HG02763 (cell line): ENCODE results near the gene PITRM1.

Experiments
- ATAC-seq: cut with Tn5 transposase; IDR thresholded peaks from one replicate; pipeline ENCODE4 v1.9.1; 2021; ENCODE audit warnings: mild to moderate bottlenecking, moderate library complexity; ENCODE audit not compliant: unreplicated experiment

PITRM1 gene

DNA sequence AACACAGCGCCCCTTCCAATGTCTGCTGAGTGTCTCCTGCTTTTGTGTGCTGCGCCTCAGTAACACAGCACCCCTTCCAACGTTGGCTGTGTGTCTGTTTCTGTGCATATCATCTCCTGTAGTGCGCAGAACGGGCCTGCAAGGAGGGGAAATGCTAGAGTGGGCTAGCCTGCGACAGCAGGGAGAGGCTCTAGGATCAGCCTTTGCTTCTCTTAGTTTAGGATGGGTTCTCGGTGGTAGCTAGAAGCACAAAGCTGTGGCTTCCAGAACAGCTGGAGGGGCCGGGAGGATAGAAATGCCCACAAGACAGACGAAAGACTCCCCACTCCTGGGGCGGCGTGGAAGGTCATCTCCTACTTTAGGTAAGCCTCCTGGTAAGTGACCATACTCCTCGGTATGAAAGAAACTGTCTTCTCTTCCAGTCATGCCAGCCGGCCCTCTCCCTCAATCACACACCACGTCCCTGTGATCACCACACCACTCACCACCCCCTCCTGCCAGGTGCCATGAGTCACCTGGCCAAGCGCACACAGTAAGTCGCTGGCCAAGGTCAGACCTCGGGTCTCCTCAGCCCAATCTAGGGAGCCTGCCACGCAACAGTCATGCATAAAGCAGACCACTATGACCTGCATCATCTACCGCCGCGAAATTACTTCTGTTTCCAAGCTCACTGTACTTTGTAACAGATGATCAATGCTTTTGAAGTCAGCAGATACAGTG is 4.8 kb downstream of the PITRM1 start:
- no peak for ATAC-seq

DNA sequence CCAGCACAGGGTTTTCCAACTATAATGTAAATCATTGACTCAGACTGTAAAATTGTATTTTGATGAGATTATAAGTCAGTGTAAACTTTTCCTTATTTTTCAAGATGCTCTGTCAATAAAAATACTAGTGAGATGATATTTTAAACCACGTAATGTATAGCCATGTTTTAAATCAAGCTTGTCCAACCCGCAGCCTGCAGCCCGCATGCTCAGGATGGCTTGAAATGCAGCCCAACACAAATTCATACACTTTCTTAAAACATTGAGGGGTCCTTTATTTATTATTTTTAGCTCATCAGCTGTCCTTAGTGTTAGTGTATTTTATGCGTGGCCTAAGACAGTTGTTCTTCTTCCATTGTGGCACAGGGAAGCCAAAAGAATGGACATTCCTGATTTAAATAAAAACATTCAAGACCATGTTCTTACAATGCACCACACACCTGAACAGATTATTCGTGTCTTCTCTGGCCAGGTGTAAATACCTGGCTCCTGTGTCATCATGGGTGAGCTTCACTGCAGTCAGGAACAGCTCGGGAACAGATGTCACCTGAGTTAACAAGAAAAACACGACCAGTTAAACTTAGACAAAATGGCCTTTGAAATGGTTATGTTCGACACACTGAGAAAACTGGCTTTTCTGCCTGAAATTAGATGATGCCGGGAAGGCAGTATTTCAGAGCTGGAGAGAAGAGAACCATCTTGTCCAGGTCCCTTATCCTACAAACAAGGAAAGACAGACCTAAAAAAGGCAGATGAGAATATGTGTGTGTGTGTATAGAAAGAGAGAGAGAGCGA is 5.9 kb downstream of the PITRM1 start:
- no peak for ATAC-seq

DNA sequence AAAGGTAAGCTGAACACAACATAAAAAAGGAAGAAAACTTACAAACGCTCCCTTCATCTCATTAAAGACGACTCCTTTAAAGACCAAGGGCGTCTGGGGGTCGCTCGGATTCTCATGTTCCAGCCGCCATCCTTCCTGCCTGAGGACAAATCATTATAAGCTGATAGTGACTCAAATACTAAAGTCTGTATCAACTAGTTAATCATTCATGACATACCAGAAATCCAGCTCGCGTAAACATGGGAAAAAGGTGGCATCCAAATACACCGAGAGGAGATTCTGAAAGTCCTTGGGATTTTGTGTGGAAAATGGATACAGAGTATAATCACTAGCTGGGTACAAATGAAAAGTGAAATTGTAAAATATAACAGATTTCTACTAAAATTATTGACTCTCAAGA is 7.4 kb downstream of the PITRM1 start:
- ATAC-seq, result no peak

DNA sequence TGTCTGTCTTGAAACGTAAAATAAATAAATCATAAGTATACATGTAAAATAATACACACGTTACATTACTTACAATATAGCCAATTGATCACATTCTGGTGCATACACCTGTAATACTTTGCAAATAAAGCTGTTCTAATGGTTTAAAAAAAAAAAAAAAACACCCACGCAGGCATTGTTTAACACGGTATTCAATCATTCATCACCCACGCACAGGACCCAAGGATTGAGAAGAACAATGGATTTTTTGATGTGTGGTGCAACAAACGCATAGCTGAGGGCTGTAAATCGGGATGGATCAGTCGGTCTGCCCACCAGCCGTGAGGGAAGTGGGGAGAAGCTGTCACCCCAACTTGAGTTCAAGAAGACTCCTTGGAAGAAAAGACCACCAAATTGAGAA is 8.7 kb downstream of the PITRM1 start:
- ATAC-seq, result no peak

DNA sequence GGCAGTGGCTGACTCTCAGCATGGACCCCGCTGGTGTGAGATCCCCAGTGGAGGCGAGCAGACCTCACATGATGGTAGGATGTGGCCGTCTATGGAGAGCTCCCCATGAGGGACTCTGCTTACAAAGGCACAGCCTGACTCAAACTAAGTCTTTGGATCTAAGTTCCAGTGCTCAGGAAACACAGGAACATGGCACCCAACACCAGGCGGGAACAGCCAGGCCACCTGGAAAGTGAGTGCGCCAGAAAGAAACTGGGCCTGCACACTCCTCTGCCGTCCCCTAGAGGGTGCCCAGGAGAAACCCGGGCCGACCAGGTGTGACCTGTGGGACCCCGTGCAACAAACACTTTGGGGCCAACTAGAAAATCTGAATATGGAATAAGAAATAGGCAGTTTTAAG is 10.0 kb downstream of the PITRM1 start:
- no peak for ATAC-seq

DNA sequence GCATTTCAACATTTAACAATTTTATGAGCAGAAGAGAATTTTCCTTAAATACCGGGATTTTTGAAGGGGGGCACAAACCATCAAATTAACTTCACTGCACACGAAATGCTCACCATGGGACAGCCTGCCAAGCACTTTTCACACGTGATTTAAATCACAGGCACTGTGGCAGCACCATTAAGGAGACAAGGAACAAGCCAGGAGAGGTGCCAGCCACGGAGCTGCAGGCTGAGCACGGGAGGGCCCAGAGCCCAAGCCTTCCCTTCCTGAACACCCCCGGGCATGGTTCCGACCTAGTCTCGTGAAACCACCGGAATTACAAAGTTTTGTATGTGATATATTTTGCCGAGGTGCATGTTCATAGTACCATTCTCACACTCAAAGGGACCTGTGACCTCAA is 13.4 kb downstream of the PITRM1 start:
- no peak for ATAC-seq

DNA sequence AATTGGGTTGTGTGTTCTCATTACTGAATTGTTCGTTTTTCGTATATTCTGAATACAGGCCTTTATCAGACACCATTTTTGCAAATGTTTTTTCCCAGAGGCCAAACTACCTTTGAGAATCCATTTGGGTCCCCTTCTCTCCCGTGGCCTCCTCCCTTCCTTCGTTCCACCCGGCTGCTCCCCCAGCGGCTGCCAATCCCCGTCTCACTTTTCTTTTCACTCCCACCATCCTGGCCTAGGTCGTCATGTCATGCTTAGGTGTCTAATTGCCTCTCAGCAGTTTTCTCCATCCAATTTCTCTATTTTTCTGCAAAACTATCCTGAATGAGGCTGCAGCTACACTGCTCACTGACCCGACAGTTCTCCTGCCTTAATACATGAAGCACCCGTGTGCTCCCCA is 17.9 kb downstream of the PITRM1 start:
- ATAC-seq, result no peak

DNA sequence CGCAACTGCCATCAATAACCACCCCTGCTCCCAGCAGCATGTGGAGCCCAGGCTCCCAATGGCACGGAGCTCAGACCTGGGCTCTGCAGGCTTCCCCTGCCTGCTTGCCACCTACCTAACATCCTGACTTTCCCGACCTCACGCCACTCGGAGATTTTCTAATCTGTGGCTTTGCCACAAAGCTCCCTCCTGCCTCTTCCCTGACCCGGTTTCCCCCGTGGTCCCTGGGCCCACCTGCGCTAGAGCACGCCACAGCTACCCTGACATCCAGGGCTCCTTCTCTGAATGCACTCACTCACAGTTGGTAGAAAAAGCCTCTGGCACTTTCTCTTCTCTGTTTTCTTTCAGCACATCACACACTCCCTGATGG is 20.0 kb downstream of the PITRM1 start:
- no peak for ATAC-seq

DNA sequence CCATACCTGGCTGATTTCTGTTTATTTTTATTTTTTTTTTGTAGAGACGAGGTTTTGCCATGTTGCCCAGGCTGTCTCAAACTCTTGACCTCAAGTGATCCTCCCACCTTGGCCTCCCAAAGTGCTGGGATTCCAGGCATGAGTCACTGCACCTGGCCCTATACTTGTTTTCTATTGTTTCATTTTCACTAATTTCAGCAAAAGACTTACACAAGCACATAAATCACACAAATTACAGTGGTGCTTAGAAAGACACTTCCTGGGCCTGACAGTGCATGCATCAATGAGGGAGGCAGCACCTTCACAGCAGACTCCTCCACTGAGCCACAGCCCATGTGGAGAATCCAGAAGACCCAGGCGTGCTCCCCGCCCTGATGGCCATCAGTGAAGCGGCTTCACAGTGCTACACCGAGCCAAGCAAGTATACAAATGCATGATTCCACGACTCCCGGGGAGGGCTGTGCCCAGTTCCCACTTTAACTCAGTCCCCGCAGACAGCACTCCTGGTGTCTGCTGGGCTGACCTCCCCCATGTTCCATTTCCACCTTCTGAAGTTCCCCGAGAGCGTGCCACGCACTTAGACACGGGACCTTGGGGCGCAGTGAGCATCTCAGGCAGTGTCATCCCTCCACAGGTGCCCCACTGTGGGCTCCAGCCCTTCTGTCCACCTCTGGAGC is 20.6 kb downstream of the PITRM1 start:
- ATAC-seq, result no peak

DNA sequence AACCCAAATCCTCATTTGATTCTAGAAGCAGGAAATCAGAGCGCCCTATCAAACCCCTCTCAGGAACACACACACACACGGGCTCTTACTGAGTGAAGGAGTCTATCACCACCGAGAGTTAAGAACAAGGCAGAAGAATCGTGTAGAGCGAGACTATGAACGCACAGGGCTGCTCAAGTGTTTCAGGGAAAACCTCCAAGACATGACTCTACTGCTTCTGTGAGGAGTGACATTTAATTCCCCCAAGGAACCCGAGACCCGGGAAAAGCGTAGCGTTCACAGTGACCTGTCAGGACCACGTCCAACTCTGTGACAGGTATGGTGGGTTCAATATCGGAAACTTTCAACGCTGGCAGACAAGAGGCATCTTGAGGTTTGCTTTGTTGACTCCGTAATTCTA is 21.6 kb downstream of the PITRM1 start:
- no peak for ATAC-seq

DNA sequence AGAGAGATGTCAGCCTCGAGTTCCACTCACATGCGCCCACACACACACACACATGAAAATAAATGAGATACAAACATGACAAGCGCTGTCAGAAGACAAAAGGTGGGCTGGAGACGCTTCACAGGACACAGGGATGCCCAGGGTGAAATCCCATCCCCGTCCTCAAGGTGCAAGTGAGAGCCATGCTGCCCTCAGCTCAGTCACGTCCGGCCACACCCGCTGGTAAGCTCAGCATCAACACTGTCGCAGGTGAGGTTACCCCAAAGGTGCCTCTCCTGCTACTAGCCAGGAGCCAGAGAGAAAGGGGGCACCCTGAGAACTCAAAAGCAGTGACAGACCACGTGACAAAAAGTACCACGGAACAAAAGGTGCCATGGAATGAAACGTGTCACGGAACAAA is 22.2 kb downstream of the PITRM1 start:
- ATAC-seq, result no peak

DNA sequence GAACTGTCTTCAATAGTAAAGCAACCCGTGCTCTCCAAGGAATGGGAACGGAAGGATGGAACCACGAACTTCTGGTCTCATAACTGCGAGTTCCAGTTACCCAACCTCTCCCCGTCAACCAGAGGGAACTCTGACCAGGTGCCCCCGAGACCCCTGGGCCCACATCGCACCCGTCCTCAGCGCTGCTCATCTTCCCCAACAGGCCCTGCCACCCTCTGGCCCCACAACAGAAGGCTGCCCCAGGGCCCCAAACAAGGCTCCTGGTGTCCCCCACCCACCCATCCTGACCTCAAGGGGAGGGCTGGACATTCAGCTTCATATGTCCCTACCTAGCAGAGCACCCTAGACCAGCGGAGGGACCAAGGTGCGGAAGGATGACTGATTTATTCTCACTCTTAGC is 22.7 kb downstream of the PITRM1 start:
- no peak for ATAC-seq

DNA sequence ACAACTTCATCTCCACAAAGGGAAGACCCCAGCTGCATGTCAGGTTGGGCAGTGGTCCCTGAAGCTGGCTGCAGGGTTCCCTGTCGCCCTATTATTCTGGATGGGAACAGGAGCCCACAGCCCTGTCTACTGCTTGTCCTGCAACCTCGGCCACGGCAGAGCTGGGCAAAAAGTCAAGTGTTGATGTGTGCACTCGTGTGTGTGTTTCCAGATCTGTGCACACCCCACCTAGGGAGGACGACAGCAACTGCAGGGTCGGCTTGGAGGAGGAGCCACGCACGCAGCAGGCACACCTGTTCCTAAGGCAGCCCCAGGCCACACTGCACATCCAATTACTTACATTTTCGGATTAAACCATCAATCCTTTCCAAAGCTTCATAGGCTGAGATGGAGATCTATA is 23.6 kb downstream of the PITRM1 start:
- ATAC-seq, result no peak

DNA sequence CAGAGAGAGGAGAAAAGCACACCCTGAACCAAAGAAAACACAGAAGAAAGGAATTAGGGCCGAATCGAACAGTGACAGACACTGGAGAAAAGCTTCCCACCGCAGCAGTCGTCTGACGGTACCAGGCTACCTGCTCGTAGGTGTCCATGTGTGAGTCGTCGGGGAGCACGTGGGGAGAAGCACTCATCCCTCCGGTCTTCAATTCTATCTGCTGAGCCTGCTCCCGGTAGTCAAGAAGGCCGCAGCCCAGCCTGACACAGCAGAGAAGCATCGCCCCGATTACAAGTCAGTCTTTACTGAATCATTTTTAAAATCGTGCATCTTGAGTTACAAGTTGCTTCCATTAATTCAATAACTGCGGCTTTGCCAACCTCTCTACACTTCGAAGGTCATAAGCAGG is 24.5 kb downstream of the PITRM1 start:
- ATAC-seq, result no peak

DNA sequence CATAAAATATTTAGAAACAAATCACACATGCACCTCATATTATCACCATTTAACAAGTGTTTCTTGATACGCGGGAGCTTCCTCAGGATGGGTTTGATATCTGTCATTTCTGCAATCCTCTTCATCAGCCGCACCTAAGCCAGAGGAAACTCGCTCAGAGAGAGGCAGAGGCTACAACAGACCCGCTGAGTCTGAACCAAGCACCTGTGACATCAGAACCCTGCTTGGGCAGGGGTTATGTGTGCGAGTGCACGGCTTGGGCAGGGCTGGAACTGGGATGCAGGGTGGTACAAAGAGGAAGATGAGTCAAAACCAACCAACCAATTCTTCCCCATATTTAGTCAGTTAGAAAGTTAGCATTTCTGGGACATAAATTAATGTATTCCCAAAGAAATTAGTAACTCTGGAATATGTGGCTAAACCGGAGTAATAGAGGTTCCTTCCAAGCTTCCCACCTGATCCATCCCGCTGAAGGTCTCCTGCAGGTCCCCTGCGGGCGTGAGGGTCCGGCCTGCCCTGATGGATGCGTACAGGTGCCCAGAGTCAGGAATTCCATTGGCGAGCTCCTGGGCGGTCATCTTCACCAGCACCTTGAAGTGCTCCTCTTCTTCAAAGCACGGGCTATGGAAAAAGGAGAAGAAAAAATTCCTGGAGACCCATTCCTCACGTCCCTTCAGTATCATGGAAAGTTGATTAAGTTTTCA is 25.3 kb downstream of the PITRM1 start:
- no peak for ATAC-seq

DNA sequence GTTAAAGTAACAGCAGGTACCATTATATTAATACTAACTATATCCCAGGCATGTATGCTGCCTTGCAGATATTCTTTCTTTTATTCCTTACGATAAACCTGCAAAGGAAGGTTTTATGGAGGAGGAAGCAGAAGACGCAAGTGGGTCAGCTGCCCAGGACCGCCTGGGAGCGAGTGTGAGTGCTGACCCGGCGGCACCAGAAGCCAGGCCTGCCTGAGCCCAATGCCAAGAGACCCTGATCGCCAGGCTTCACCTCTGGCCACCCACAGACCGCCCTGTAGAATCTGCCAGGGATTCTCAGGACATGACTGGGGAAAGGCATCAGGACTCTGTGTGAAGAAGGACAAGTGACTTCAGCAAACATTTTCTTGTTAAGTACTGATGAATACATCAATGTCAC is 26.3 kb downstream of the PITRM1 start:
- no peak for ATAC-seq

DNA sequence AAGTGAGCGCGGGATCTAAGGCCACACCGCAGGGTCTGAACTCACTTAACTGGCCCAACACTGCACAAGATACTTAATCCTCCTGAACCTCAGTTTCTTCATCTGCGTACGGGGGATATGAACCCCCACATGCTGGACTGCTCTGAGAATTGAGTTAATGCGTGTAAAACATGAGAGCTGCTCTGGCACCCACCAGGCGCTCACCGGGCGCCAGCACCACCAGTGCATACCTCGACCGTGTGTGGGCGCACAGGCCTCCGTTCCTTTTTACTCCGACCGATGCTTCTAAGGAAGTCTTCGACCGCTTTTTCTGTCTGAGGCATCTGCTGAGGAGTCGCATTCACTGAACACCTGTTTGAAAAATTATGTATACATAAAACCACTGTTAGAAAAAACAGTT is 27.2 kb downstream of the PITRM1 start:
- ATAC-seq, result no peak

DNA sequence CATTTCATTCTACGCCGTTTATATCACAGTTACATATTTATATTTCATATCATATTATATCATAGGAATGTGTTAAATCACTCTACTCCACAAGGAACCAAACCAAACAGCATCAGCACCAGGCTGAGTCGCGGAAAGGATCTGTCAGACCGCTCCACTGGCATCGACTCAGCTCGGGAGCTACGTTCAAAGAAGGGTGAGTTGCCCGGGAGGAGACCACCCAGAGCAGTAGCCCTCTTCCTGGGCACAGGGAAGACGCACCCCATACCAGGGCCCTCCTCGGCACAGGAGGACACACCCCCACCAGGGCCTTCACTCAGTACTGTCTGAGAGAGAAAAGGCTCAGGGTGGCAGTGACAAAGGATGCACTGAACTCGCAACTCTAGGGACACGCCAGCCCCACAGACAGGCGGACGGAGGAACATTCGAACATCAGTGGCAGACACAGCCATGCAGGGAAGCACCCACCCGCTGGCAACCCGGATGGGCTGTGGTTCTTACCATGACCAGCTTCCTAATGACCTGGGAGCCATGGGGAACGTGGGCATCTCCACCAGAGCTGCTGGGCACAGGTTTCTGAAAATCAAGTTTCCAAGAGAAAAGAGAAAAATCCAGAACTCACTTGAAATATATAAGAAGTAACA is 28.7 kb downstream of the PITRM1 start:
- ATAC-seq, result no peak

DNA sequence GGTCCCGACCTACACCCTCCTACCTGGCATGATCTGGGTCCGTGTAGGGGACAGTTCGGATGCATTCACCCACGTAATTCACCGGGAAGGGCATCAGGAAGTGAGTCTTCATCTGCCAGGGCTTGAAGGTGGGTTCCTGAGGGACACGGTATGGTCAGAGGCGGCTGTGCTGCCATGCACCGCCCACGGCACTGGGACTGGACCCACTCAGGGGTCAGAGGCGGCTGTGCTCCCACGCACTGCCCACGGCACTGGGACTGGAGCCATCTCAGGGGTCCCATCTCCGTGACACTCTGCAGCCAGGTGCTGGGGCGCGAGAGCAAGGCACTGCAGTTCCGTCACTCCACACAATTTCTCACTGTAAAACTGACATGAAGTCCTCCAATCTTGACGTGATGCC is 29.2 kb downstream of the PITRM1 start:
- no peak for ATAC-seq

DNA sequence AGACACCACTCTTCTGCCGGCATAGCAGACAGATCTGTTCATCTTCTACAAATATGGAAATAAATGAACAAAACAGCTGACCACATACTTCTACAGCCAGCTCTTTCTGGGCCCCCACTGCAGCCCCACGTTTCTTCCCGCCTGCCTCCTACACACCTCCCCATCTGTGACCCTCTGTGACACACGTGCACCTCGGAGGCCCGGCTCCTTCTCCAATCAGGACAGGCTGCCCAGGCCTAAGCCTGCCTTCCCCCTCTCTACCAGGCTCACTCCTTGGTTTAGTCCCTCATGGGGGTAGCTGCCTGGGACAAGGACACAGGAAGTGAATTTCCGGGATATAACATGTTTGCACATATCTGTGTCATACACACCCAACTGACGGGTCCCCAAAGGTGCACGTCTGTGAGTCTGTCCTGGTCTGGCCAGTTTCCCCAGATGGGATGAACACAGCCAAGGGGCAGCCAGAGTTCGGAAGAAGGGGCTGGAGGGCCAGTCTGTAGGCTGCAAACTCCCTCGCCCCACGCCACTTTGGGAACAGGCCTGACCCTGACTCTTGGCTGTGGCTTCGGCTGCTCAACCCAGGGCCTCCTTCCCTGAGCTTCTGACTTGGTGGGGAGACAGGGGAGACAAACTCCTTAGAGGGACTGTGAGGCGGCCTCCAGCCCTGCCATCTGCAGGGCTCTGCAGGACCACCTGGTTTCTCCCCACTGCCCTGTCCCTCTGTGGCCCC is 30.3 kb downstream of the PITRM1 start:
- ATAC-seq, result no peak
